Glutamatergic neuron (in vitro differentiated cells): ENCODE results near the gene ANO6. TPM values are rescaled to one million over a fixed set of nuclear protein-coding genes. Genes with fewer than 3 reads are reported as not detected.

Experiments used
- DNase-seq: peaks from one replicate; pipeline ENCODE4 v3.0.0; 2022
- H3K27ac Mint-ChIP-seq: one replicate; pipeline ENCODE4 v1.8.0; 2020; ENCODE audit warnings: mild to moderate bottlenecking, mixed read lengths, inconsistent platforms; ENCODE audit not compliant: unreplicated experiment
- H3K27me3 Mint-ChIP-seq: one replicate; pipeline ENCODE4 v1.8.0; 2020; ENCODE audit warnings: mild to moderate bottlenecking, moderate library complexity, mixed read lengths, inconsistent platforms; ENCODE audit not compliant: unreplicated experiment
- H3K36me3 Mint-ChIP-seq: one replicate; pipeline ENCODE4 v1.8.0; 2020; ENCODE audit warnings: mild to moderate bottlenecking, mixed read lengths, inconsistent platforms; ENCODE audit not compliant: unreplicated experiment
- H3K4me1 Mint-ChIP-seq: one replicate; pipeline ENCODE4 v1.8.0; 2020; ENCODE audit warnings: mild to moderate bottlenecking, low read depth, mixed read lengths, inconsistent platforms; ENCODE audit not compliant: unreplicated experiment
- H3K4me3 Mint-ChIP-seq: one replicate; pipeline ENCODE4 v1.8.0; 2020; ENCODE audit warnings: mild to moderate bottlenecking, mixed read lengths, inconsistent platforms; ENCODE audit not compliant: unreplicated experiment
- H3K9me3 Mint-ChIP-seq: one replicate; pipeline ENCODE4 v1.8.0; 2020; ENCODE audit warnings: mild to moderate bottlenecking, moderate library complexity, mixed read lengths, inconsistent platforms; ENCODE audit not compliant: unreplicated experiment
- CTCF ChIP-seq: fragments of 200-600 bp; sonication (generic); IDR thresholded peaks from one replicate; pipeline ENCODE4 v1.5.0; 2021; ENCODE audit not compliant: partially characterized antibody, unreplicated experiment
- total RNA-seq: library from RNA; stranded (reverse); fragmentation: NEBNext Ultra II Directional; extraction: Animal tissue kit (Norgen Biotek cat#: 25700); gene quantifications from one replicate; pipeline ENCODE4 v1.2.1, GENCODE V29; 2021; ENCODE audit not compliant: unreplicated experiment

Gene ANO6
- total RNA-seq, 1 donor from 2014 or later: 35.9 TPM

DNA sequence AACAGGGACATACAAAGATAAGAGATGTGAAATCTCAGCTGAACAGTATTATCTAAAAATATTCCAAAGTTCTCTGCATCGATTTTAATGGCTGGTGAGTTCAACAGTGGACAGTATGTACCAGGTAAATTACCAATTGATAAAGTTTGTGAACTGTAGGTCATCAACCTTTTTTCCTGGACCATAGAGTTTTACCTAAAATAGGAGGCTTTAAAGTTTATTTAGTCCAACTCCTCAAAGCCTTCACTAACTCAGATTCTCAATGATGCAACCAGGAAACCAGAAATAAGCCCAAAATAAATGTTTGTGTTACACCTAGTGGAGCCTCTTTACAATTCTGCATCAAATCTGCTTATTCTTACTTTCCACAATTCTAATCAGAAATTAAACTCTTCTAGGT lies 205.8 kb downstream of the ANO6 start:
- H3K4me3 Mint-ChIP-seq: no peak overlapping the region
- no peak for TF ChIP-seq CTCF

DNA sequence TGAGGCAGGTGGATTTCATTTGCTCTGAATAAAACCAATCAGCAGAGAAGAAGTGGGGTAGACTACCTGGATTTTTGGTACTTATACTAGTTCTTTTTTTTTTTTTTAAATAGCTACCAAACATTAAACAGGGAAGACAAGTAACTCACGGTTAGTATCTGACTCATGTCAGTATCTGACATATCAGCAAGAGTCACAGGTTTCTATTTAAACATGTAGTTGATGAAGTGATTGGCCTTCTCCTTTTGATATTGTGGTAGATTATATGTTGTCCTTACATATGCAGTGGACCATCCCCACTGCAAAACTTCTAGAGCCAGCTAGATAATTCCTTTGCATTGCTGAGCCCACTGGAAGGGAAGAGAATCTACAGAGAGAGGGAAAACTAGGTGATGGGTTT lies 208.0 kb downstream of the ANO6 start:
- no peak for TF ChIP-seq CTCF
- peaks cover 1% of the 10 kb centered on the region for H3K9me3 Mint-ChIP-seq
- H3K4me3 Mint-ChIP-seq: no peak overlapping the region
- no peak for DNase-seq
- H3K4me1 Mint-ChIP-seq: no peaks in the 10 kb centered on the region
- peaks cover 5% of the 10 kb centered on the region for H3K36me3 Mint-ChIP-seq
- H3K27ac Mint-ChIP-seq: no peak overlapping the region
- H3K27me3 Mint-ChIP-seq: no peaks in the 10 kb centered on the region

More for the DNA sequence above, 205.8 kb downstream of the ANO6 start:
- Mint-ChIP-seq H3K27ac (no peak overlapping the region), H3K4me1 (peaks cover 1% of the 10 kb centered on the region), H3K36me3 (no peaks in the 10 kb centered on the region), H3K27me3 (peaks cover 1% of the 10 kb centered on the region), H3K9me3 (no peaks in the 10 kb centered on the region)
- no peak for DNase-seq

GRCh38 chr12:45425426-45425825 lies 209.5 kb downstream of the ANO6 start:
- Mint-ChIP-seq H3K4me1 (peaks cover 12% of the 10 kb centered on the region), H3K27me3 (no peaks in the 10 kb centered on the region), H3K9me3 (peaks cover 1% of the 10 kb centered on the region), H3K27ac (no peak overlapping the region), H3K4me3 (no peak overlapping the region), H3K36me3 (peaks cover 5% of the 10 kb centered on the region)
- TF ChIP-seq CTCF: no peak
- DNase-seq: no peak

DNA sequence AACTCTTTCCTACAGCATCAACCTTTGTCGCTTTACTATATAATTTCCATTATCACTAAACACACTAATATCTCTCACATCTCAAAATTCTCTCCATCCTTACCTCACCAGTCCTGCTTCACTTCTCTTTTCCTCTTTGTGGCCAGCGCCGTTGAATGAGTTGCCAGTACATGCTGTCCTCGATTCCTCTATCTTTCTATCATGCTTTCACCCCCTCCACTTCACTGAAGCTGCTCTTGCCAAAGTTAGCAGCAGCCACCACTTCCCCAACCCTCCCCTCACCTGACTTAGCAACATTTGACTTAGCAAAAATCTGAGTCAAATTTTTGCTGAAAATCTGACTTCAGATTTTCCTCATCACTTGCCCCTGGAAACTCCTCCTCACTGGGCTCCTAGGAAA lies 210.4 kb downstream of the ANO6 start:
- Mint-ChIP-seq H3K9me3 (peaks cover 1% of the 10 kb centered on the region), H3K36me3 (peaks cover 5% of the 10 kb centered on the region), H3K27me3 (no peaks in the 10 kb centered on the region), H3K4me3 (no peak overlapping the region), H3K27ac (no peak overlapping the region), H3K4me1 (peaks cover 17% of the 10 kb centered on the region)
- TF ChIP-seq CTCF: no peak
- DNase-seq: no peak

- Mint-ChIP-seq H3K36me3 (peaks cover 5% of the 10 kb centered on the region), H3K27me3 (no peaks in the 10 kb centered on the region), H3K27ac (no peak overlapping the region), H3K4me1 (peaks cover 23% of the 10 kb centered on the region), H3K4me3 (no peak overlapping the region), H3K9me3 (peaks cover 1% of the 10 kb centered on the region)
- no peak for DNase-seq
- TF ChIP-seq CTCF: no peak
These were observed 211.1 kb downstream of the ANO6 start for GRCh38 chr12:45427042-45427441.
